GM18868 (cell line): ENCODE results near the gene PDZD7.
"Not testable (repeated sequence)": the region's sequence is repeated elsewhere in the genome, so short reads cannot be mapped to it uniquely, and the experiment has no call there.

ENCODE experiments used
- ATAC-seq: cut with Tn5 transposase; IDR thresholded peaks from one replicate; pipeline ENCODE4 v1.9.1; 2021; ENCODE audit warnings: mild to moderate bottlenecking, moderate library complexity; ENCODE audit not compliant: unreplicated experiment

The PDZD7 gene

DNA sequence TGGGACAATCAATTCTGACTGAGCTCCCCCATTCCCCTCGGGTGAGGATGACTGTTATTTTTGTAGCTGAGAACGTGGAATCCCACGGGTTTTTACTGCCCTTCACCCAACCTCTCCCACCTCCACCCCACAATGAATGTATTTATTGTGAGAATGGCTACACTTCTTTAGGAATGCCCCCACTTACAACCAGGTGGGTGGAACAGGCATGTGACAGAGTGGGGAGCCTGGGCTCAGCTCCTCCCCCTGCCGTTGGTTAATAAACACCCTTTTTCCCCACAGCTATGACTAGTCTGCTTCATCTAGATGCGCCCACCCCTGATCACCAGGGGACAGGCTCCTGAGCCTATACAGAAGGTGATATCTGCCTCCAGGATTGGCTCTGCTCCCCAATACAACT lies 45.6 kb downstream of the PDZD7 start:
- ATAC-seq, result no peak

DNA sequence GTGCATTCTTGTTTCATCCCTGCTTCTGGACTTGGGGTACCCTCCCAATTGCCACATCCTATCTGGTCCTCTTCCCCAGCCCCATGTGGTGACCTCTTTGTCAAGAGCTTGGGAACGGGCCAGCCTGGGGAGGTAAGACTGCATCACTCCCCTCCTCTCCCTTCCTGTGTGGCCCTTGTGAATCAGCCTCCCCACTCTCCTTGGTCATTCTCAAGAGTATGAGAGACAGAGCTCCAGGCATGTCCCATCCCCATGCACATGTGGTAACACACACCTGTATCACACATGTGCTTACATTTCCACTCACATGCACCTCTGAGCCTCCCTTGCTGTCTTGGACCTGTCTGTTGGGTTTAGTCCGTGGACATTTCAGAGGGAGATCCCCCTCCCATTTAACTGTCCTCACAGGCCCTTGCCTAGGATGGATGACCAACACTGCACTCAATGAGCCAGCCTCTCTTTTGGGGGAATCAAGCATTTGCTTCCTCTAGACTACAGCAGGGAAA lies 46.2 kb downstream of the PDZD7 start:
- ATAC-seq, result no peak

DNA sequence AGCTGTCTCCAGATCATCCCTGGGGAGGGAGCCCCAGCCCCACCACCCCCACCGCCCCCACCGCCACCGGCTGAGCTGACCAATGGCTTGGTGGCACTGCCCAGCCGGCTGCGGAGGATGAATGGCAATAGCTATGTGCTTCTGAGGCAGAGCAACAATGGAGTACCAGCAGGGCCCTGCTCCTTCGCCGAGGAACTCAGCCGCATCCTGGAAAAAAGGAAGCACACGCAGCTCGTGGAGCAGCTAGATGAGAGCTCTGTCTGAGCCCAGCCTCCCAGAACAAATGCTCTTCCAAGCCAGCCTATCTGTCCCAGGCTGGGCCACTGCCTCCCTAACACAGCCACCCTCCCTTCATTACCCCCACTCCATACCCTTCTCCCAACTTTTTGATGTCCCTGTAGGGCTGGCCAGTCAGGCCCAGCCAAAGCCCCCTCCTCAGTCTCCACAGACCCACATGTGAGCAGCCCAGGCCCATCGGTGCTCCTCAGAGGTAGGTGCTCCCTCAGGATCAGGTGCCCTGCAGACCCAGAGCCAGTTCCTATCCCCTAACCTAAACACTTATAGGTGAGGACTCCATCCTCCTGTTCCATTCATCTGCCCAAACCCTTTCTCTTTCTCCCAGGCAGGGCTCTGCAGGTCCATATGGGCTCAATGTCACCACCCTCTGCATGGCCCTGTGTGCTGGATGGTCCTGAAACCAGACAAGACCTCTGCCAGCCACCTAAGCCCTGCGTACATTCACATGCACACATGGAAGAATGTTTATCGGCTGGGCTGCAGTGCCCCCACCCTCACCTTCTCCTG lies 46.9 kb downstream of the PDZD7 start:
- no peak for ATAC-seq

DNA sequence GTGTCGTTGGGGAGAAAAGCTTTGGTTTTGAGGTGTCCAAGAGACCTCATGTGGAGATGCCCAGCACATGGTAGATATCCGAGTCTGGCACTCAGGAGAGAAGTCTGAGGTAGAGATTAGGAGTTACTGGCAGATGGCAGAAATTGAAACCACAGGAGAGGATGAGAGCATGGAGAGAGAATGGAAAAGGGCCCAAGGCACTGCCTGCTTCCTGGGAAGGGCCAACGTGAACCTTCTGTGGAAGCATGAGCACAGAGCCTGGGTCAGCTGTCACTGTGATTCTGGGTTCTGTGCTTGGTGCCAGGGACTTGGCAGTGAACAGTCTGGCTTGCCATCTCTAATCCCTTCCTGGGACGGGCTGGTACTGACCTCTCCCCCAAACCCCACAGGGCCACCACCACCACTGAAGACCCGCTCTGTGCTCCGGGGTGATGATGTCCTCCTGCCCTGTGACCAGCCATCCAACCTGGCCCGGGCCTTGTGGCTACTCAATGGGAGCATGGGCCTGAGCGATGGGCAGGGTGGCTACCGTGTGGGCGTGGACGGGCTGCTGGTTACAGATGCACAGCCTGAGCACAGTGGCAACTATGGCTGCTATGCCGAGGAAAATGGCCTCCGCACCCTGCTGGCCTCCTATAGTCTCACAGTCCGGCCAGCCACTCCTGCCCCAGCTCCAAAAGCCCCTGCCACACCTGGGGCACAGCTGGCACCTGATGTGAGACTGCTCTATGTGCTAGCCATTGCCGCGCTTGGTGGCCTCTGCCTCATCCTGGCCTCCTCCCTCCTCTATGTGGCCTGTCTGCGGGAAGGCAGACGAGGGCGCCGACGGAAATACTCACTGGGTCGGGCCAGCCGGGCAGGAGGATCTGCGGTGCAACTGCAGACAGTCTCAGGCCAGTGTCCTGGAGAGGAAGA lies 47.8 kb downstream of the PDZD7 start:
- no peak for ATAC-seq

DNA sequence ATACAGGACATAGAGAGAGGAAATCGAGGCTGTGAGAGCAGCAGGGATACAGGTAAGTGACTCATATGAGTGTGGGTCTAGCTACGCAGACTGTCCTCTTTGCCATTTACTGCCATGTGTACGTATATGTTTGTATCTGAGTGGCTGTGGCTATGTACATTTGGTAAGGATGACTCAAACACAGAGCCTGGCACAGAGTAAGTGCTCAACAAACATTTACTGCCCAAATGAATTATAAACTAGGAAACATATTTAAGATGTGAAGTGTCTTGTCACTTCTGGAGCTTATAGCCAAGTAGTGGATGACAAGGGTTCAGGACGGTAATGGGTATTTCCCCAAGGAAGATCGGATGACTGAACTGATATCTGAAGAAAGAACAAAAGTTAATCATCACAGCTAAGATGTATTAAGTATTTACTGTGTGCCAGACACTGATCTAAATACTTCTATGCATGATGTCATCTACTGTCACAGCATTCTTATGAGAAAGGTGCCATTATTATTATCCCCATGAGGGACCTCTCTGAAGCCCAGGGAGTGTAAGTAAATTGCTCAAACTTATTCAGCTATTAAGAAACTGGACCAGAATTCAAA lies 49.7 kb downstream of the PDZD7 start:
- no peak for ATAC-seq

DNA sequence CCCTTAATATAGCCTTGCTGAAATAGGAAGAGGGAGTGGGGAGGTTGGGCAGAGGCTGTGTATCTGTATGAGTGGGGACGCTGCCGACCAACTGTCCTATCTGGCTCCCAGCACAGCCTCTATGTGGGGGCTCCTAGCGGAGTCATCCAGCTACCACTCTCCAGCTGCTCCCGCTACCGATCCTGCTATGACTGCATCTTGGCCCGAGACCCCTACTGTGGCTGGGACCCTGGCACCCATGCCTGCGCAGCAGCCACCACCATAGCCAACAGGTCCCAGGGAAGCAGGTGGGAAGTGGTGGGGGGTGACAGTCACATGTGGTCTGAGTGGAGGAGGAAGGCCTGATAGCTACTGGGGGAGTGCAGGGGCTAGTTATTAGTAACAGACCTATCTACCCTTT lies 50.2 kb downstream of the PDZD7 start:
- no peak for ATAC-seq

DNA sequence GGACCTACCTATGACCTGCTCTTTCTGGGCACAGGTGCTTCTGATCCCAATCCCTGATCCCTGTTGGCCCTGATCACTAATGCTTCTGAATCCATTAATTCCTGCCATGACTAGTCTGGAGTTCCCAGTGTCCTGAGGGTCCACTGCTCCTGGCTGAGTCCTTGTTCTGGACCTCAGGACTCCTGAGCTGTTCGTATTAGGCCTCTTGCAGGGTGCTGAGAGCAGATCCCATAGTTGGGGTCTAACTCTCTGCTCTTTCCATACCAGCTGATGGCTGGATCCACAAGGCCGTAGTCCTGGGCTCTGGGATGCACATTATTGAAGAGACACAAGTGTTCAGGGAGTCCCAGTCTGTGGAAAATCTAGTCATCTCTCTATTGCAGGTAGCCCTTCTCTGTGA lies 50.6 kb downstream of the PDZD7 start:
- no peak for ATAC-seq

DNA sequence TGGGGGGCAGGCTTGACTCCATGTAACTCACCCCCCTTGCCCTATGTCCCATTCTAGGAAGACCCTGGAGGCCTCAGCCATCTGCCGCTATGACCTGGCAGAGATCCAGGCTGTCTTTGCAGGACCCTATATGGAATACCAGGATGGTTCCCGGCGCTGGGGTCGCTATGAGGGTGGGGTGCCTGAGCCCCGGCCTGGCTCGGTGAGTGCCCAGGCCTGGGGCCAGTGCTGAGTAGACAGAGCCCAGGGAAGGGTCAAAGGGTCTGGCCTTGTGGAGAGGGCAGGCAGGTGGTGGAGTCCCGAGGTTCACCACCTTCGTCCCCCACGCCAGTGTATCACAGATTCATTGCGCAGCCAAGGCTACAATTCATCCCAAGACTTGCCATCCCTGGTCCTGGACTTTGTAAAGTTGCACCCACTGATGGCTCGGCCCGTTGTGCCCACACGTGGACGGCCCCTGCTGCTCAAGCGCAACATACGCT lies 51.1 kb downstream of the PDZD7 start:
- ATAC-seq, result no peak

DNA sequence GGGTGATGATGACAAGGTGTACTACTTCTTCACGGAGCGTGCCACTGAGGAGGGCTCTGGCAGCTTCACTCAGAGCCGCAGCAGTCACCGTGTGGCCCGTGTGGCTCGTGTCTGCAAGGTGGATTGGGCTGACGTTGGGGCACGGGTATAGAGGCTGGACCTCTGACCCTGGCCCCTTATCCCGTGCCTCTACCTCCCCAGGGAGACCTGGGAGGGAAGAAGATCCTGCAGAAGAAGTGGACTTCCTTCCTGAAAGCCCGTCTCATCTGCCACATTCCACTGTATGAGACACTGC lies 52.1 kb downstream of the PDZD7 start:
- no peak for ATAC-seq

DNA sequence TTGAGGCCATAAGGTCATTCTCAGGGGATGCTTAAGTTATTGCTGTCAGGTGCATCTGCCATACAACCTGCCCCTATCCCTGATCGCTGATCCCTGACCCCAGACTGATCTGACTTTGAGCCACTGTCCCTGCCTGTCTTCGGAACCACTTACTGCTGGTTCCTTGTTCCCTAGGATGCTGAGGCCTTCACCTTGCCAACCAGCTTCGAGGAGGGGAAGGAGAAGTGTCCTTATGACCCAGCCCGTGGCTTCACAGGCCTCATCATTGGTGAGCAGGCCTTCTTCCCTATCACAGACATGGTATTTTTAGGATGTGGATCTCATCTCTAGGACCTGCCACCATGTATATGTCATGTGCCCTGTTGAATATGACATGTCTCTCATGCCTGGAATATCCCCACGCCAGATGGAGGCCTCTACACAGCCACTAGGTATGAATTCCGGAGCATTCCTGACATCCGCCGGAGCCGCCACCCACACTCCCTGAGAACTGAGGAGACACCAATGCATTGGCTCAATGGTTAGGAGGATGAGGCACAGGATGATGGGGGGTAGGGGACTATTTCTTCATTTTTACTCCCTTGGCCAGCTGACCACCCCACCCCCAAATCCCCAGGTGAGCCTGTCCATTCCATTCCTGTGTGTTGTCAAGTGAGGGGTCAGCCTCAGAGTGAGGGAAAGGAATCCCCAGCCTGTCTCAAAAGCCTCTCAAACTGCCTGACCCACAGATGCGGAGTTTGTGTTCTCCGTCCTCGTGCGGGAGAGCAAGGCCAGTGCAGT lies 52.6 kb downstream of the PDZD7 start:
- no peak for ATAC-seq

DNA sequence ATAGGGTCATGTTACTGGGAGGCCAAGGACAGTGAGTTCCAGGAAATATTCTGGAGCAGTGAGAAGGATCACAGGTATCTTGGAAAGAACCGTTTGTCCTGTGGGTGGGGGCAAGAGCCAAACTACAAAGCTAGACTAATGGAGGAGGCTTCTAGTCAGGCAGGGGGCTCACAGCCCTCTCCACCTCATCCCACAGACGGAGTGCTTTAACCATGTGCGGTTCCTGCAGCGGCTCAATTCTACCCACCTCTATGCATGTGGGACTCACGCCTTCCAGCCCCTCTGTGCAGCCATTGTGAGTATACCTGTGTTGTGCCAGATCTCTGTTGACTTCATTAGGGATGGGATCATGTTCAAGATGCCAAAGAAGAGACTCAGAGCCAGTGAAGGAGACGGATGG lies 53.5 kb downstream of the PDZD7 start:
- no peak for ATAC-seq

DNA sequence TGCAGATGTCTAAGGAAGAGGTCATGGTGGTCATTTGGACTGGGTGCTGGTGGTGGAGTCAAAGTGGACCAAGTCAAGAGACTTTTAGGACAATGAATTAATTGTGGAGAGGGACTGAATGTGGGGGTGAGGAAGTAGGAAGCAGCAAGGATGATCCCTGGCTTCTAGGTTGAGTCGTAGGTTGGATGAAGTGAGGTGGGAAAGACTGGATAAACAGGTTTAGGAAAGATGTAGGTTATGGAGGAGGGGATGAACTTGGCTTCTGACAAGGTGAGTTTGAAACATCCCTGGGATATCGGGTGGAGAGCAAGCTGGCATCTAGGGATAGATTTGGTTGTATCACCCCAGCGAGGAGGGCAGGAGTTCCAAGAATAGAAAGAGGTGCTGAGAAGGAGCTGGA lies 54.0 kb downstream of the PDZD7 start:
- no peak for ATAC-seq

DNA sequence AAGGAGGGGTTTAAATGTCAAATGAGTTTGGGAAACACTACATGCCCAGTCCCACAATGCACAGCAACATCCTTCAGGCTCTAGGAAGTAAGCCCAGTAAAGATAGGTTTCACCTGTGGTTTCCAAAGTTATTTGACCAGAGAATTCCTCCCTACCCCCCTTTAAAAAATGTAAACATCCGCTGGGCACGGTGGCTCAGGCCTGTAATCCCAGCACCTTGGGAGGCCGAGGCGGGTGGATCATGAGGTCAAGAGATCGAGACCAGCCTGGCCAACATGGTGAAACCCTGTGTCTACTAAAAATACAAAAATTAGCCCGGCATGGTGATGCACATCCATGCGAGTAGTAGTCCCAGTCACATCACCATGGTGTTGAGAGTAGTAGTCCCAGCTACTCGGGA lies 55.5 kb downstream of the PDZD7 start:
- ATAC-seq, result not testable (repeated sequence)

DNA sequence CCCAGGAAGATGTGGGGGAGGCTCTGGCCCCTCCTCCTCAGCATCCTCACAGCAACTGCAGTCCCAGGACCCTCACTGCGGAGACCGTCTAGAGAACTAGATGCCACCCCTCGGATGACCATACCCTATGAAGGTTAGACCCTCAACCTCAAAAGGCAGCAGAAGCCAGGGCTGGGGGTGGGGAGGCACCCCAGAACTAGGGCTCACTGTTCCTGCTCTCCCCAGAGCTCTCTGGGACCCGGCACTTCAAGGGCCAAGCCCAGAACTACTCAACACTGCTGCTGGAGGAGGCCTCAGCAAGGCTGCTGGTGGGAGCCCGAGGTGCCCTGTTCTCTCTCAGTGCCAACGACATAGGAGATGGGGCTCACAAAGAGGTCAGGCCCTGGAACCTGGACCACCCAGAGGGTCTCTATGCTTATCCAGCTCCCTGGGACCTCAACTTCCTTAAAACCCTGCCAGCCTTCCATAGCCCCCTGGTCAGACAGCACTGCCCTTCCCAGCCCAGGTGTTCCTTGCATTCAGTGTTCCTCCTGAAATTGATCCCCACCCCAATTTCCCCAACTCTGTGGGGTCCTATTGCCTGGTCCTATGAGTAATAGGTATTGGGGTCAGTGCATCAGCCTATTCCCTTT lies 57.9 kb downstream of the PDZD7 start:
- no peak for ATAC-seq

DNA sequence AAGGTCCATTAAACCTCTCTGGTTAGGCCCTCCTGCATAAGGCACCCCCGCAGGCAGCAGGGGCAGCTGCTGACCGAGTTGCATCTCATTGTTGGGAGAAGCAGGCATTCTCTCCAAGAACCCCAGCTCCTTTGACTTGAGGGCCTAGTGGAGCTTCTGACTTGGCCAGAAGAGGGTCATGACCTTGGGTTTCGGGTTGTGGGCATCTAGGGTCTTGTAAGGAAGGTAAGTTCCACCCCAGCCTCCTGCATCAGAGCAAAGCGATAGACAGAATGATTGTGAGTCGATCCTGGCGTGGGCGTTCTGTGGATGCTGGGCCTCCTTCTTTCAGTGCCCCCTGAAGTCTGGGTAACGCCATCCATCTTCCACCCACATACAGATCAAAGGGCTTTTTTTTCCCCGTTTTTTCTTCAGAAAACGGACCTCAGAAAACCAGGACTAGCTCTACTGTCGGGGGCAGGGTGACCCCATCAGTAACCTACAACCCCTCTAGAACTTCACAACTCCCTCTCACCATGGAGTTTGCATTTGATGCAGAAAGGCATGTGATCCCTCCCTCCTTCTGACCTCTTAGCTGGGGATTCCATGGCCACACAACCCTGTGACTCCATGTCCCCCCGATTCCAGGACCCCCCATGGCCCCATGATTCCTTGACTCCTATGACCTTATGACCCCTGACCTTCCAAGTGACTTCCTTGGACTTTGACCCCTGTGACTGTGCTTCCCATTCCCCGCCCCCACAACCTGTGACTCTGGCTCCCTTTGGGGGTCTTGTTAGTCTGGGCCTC lies 58.6 kb downstream of the PDZD7 start:
- no peak for ATAC-seq

DNA sequence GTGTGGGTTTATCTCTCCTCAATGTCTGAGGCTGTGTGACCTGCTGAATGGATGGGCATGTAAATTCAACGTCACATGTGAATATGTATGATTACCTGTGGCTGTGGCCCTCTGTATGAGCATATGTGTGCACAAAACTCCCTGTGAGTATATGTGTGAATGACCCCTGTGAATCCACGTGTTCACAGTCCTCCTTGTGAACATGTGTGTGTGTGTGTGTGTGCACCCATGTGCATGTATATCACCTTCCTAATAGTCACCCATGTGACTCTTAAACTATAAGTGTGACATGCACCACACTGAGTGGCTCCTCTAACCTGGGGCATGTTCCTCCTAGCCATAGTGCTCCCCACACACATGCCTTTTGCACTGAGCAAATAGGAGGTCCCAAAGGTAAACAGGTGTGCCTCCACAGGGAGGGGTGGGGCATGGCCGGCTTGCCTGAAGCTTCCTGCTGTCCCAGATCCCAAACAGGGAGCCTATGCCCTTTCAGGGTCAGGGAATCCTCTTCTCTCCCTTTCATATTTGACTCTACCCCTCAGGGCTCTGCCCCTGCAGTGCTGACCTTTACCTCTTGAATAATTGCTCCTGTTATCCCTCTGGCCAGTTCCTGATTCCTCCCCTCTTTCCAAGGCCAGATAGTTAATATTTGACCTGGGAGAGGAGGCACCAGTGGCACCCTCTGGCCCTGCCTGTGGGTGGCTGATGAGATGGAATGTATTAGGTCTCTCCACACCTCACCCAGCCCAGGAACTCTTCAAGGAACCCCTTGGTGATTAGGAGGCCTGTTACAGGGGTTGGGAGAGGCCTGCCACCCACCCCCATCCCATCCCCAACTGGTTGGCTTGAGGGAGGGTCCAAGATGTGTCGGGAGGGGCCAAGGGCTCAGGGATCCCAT lies 59.8 kb downstream of the PDZD7 start:
- no peak for ATAC-seq

DNA sequence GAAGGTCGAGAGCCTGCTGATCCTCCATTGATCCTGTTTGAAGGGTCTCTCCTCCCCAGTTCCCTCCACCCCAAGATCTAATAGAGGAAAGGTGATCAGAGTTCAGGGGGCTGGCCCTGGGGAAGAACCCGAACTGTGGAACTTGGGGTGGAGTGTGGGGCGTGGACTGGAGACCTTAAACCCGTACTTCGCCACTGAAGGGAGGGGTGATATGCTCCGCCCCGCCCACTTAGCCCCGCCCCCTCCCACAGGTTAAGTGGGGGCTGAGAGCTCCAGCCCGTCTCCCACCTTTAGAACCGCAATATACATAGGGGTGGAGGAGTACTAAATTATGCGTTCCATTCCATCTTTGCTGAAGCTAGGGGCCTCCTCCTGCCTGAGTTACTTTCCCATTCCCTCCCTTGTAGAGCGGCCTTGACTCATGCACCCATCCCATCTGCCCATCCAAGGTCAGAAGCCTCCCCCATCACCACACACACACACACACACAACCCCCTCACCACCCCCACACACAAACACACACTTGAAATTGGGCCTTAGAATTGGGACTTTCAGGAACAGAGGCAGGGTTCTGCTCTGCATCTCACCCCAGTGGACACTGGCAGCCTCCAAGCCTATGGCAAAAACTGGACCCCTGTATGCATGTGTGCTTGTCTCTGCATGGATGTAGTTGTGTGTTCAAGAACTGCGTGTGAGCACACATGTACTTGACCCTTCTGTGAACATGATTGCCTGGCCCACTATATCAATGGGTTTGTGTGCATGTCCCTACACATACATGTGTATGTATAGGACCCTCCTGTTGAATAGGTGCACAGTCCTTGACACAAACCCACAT lies 60.6 kb downstream of the PDZD7 start:
- no peak for ATAC-seq
